Measurements from ENCODE around the gene MGAT5.

MGAT5 gene

GRCh38 chr2:134245340-134245984 is 8.4 kb upstream of the MGAT5 start:
- DNase-seq (ENCODE audit: low read depth) = peak; percentile 84
- H3K4me3 ChIP-seq (ENCODE audit: low read depth, low read length) = no peak overlapping the region
- TF ChIP-seq MYC (IDR thresholded peaks at IDR 0.05; ENCODE audit: low read depth, low read length) (peak; percentile 36; the same call in 1 of the 2 replicates), POLR2A (IDR thresholded peaks at IDR 0.05; ENCODE audit: extremely low read depth, insufficient read length) (no peak)
- TF ChIP-seq, protein P1, sequence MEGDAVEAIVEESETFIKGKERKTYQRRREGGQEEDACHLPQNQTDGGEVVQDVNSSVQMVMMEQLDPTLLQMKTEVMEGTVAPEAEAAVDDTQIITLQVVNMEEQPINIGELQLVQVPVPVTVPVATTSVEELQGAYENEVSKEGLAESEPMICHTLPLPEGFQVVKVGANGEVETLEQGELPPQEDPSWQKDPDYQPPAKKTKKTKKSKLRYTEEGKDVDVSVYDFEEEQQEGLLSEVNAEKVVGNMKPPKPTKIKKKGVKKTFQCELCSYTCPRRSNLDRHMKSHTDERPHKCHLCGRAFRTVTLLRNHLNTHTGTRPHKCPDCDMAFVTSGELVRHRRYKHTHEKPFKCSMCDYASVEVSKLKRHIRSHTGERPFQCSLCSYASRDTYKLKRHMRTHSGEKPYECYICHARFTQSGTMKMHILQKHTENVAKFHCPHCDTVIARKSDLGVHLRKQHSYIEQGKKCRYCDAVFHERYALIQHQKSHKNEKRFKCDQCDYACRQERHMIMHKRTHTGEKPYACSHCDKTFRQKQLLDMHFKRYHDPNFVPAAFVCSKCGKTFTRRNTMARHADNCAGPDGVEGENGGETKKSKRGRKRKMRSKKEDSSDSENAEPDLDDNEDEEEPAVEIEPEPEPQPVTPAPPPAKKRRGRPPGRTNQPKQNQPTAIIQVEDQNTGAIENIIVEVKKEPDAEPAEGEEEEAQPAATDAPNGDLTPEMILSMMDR (IDR thresholded peaks at IDR 0.05; ENCODE audit: low read depth, low read length) = peak; percentile 91

DNA sequence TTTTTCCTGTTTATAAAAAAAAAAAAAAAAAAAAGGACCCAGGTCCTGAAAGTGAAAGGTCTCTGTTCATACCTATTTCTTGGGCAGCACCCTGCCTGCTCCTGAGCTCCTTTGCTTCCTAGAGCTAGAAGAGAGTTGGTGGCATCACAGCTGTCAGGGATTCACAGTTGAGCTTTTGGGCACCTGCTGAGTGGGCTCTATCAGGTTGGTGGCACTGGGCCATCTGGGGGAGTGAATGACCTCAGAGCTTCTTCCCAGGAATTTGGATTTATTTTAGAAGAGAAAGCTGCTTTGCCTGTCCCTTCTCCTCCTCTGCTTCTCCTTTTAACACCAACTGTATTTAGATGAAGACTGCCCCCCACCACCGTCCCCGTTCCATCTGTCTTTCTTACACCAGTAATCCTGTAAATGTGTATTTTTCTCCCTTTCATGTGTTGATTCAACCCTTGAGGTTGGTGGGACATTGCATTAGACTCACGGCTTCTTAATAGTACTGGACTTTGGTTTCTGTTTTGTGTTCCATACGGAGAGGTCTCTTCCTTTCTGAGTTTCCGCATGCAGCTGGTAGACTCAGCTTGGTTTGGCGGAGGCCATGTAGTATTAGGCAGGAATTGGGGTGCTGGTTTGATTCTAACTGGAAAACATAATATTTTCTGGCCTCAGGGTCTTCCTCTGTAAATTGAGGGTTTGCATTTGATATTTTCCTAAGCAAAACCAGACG is 7.6 kb upstream of the MGAT5 start:
- DNase-seq (ENCODE audit: low read depth) = no peak
- H3K4me3 ChIP-seq (ENCODE audit: low read depth, low read length) = no peak overlapping the region
- TF ChIP-seq POLR2A (IDR thresholded peaks at IDR 0.05; ENCODE audit: extremely low read depth, insufficient read length) = no peak
- TF ChIP-seq, protein P1 (IDR thresholded peaks at IDR 0.05; ENCODE audit: low read depth, low read length) = no peak
- TF ChIP-seq MYC (IDR thresholded peaks at IDR 0.05; ENCODE audit: low read depth, low read length) = no peak
- TF ChIP-seq, protein P2, sequence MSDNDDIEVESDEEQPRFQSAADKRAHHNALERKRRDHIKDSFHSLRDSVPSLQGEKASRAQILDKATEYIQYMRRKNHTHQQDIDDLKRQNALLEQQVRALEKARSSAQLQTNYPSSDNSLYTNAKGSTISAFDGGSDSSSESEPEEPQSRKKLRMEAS (IDR thresholded peaks at IDR 0.05; ENCODE audit: low read depth, low read length) = no peak

DNA sequence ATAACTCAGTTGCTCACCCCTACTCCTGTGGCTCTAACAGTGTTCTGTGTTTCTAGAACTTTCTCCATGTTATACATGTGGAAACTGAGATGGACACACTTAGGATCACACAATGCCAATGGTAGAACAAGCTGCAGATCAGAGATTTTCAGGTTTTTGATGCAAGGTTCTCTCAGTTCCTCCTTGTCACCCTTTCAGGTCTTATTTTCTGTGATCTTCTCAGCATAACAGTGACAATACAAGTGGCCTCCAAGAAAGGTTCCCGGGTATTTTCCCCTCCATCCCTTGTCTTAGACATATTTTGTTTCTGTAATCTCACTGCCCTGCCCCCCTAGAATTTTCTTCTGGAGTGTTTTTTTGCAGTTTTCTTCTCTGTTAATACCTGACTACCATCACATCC is 6.2 kb upstream of the MGAT5 start:
- TF ChIP-seq MYC (IDR thresholded peaks at IDR 0.05; ENCODE audit: low read depth, low read length) (no peak), POLR2A (IDR thresholded peaks at IDR 0.05; ENCODE audit: extremely low read depth, insufficient read length) (no peak)
- TF ChIP-seq, protein P1 (IDR thresholded peaks at IDR 0.05; ENCODE audit: low read depth, low read length) = no peak
- DNase-seq (ENCODE audit: low read depth) = no peak
- no peak overlapping the region for H3K4me3 ChIP-seq (ENCODE audit: low read depth, low read length)

DNA sequence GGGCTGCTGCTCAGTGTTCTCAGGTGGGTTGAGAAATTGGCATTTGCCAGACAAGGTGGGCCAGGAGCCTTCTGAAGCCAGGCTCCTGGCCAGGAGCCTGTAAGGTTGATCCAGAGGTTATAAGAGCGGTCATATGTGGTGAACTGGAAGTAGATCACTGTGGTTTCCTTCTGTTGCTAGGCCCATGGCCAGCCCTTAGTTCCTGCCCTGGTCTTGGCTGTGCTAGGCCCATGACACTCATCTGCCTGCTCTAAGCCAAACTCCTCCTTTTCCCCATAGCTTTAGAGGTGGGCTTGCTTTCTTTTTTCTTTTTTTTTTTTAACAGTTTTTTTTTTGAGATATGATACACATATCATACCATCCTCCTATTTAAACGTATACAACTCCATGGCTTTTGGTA is 5.0 kb upstream of the MGAT5 start:
- TF ChIP-seq, protein P1 (IDR thresholded peaks at IDR 0.05; ENCODE audit: low read depth, low read length) = no peak
- no peak for TF ChIP-seq POLR2A (IDR thresholded peaks at IDR 0.05; ENCODE audit: extremely low read depth, insufficient read length)
- TF ChIP-seq, protein P2 (IDR thresholded peaks at IDR 0.05; ENCODE audit: low read depth, low read length) = no peak
- TF ChIP-seq MYC (IDR thresholded peaks at IDR 0.05; ENCODE audit: low read depth, low read length) = no peak
- no peak overlapping the region for H3K4me3 ChIP-seq (ENCODE audit: low read depth, low read length)
- no peak for DNase-seq (ENCODE audit: low read depth)

DNA sequence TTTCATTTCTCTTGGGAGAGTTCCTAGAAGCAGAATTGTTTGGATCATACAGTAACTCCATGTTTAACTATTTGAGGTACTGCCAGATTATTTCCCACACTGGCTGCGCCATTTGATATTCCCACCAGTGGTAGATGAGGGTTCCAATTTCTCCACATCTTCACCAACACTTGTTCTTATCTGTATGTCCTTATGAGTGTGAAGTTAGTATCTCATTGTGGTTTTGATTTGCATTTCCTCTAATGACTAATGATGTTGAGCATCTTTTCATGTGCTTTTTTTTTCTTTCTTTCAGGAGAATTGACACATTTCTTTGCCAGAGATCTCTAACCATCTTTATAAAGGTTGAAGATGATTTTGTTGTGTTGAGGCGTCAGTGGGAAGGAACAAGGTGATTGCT is 4.1 kb upstream of the MGAT5 start:
- no peak for TF ChIP-seq POLR2A (IDR thresholded peaks at IDR 0.05; ENCODE audit: extremely low read depth, insufficient read length)
- TF ChIP-seq, protein P1 (IDR thresholded peaks at IDR 0.05; ENCODE audit: low read depth, low read length) = no peak
- no peak for TF ChIP-seq MYC (IDR thresholded peaks at IDR 0.05; ENCODE audit: low read depth, low read length)
- TF ChIP-seq, protein P2 (IDR thresholded peaks at IDR 0.05; ENCODE audit: low read depth, low read length) = no peak
- DNase-seq (ENCODE audit: low read depth) = no peak
- no peak overlapping the region for H3K4me3 ChIP-seq (ENCODE audit: low read depth, low read length)

All from NB4 (cell line).